ENCODE data around the gene SLC36A3.

GRCh38 chr5:151275803-151276202 is 27.8 kb downstream of the SLC36A3 start:
- TF ChIP-seq, protein P1, sequence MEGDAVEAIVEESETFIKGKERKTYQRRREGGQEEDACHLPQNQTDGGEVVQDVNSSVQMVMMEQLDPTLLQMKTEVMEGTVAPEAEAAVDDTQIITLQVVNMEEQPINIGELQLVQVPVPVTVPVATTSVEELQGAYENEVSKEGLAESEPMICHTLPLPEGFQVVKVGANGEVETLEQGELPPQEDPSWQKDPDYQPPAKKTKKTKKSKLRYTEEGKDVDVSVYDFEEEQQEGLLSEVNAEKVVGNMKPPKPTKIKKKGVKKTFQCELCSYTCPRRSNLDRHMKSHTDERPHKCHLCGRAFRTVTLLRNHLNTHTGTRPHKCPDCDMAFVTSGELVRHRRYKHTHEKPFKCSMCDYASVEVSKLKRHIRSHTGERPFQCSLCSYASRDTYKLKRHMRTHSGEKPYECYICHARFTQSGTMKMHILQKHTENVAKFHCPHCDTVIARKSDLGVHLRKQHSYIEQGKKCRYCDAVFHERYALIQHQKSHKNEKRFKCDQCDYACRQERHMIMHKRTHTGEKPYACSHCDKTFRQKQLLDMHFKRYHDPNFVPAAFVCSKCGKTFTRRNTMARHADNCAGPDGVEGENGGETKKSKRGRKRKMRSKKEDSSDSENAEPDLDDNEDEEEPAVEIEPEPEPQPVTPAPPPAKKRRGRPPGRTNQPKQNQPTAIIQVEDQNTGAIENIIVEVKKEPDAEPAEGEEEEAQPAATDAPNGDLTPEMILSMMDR (IDR thresholded peaks at IDR 0.05; ENCODE audit: low read depth, low read length, poor library complexity, severe bottlenecking) = no peak
- TF ChIP-seq EZH2phosphoT487 (IDR thresholded peaks at IDR 0.05; ENCODE audit: borderline replicate concordance, low read length) = no peak
